ENCODE results near the gene KHSRP. TPM values are rescaled to one million over a fixed set of nuclear protein-coding genes. Genes with fewer than 3 reads are reported as not detected.

Gene KHSRP
- total RNA-seq, 1 donor from 2014 or later = 255 TPM

Other genes starting within 250 kb of the KHSRP start
- 23.3 and 32.2 TPM in 2 replicates for gene MLLT1, start 144.8 kb downstream of the KHSRP start, total RNA-seq
- gene ACER1, start 91.2 kb downstream of the KHSRP start, total RNA-seq = not detected in 2 replicates
- 119 and 129 TPM in 2 replicates for gene CLPP, start 63.3 kb downstream of the KHSRP start, total RNA-seq
- gene ALKBH7, start 52.0 kb downstream of the KHSRP start, total RNA-seq = 50.4 and 51.5 TPM in 2 replicates
- gene PSPN, start 48.9 kb downstream of the KHSRP start, total RNA-seq = 1.3 TPM in 2 replicates
- gene GTF2F1, start 31.6 kb downstream of the KHSRP start, total RNA-seq = 57.8 and 71.9 TPM in 2 replicates
- gene SLC25A41, start 9.0 kb upstream of the KHSRP start, total RNA-seq = 0.70 TPM in 1 of 2 replicates, not detected in the other
- 47.1 and 60.7 TPM in 2 replicates for gene SLC25A23, start 35.0 kb upstream of the KHSRP start, total RNA-seq
- 0.34 TPM in 1 of 2 replicates, not detected in the other for gene CRB3, start 39.5 kb upstream of the KHSRP start, total RNA-seq
- 0.10 TPM in 1 of 2 replicates, not detected in the other for gene DENND1C, start 57.0 kb upstream of the KHSRP start, total RNA-seq
- 3.7 TPM in 1 of 2 replicates, not detected in the other for gene TUBB4A, start 77.5 kb upstream of the KHSRP start, total RNA-seq
- gene TNFSF9, start 106.2 kb upstream of the KHSRP start, total RNA-seq = 8.2 and 12.1 TPM in 2 replicates
- gene CD70, start 166.3 kb upstream of the KHSRP start, total RNA-seq = 7.8 and 8.9 TPM in 2 replicates
- not detected in 2 replicates for gene TNFSF14, start 245.3 kb upstream of the KHSRP start, total RNA-seq

Data from glomerular endothelial cell (primary cell).